OCI-LY3 (cell line): ENCODE measurements around the gene SNCA.

Experiments
- EZH2phosphoT487 ChIP-seq: fragments of 200-600 bp; shearing (Covaris generic); IDR thresholded peaks from 2 replicates; pipeline ENCODE4 v1.6.1; 2018; ENCODE audit warnings: antibody characterized with exemption, mixed run types, low read depth
- TF ChIP-seq, protein P1 (sequence below): fragments of 200-600, 300-600 bp; sonication (generic); IDR thresholded peaks from 2 replicates; pipeline ENCODE4 v1.5.1; 2014; ENCODE audit warnings: antibody characterized with exemption, low read length, low read depth

DNA sequence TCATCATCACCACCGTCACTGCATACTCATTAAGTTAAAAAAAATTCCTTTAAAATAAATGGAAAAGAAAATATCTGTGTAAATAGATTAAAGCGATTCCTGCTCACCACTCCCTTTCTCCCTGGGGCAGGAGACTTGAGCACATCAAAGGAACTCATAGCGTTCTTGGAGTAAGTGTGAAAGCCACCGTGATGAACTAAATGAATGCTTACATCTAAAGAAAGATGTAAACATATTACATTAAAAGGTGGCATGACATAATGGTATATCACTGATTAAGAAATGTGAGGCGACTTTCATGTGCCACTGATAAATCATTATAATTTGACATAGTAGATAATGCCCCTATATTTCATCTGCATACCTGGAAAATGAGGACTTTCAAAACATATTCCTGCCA, 92.0 kb downstream of the SNCA start:
- TF ChIP-seq, protein P1, sequence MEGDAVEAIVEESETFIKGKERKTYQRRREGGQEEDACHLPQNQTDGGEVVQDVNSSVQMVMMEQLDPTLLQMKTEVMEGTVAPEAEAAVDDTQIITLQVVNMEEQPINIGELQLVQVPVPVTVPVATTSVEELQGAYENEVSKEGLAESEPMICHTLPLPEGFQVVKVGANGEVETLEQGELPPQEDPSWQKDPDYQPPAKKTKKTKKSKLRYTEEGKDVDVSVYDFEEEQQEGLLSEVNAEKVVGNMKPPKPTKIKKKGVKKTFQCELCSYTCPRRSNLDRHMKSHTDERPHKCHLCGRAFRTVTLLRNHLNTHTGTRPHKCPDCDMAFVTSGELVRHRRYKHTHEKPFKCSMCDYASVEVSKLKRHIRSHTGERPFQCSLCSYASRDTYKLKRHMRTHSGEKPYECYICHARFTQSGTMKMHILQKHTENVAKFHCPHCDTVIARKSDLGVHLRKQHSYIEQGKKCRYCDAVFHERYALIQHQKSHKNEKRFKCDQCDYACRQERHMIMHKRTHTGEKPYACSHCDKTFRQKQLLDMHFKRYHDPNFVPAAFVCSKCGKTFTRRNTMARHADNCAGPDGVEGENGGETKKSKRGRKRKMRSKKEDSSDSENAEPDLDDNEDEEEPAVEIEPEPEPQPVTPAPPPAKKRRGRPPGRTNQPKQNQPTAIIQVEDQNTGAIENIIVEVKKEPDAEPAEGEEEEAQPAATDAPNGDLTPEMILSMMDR, result no peak
- no peak for TF ChIP-seq EZH2phosphoT487
